GM19099 (cell line): ENCODE measurements around the gene ARMC9.

Source experiments
- POLR2A ChIP-seq: IDR thresholded peaks from 3 replicates; pipeline ENCODE4 v1.6.1; 2011; ENCODE audit warnings: low read depth; ENCODE audit not compliant: insufficient read length; ENCODE audit errors: extremely low read depth

ARMC9 gene

GRCh38 chr2:231276987-231277386, 78.6 kb downstream of the ARMC9 start:
- no peak for TF ChIP-seq POLR2A

GRCh38 chr2:231277962-231278361, 79.5 kb downstream of the ARMC9 start:
- no peak for TF ChIP-seq POLR2A

GRCh38 chr2:231278868-231279267, 80.4 kb downstream of the ARMC9 start:
- no peak for TF ChIP-seq POLR2A

GRCh38 chr2:231280846-231281245, 82.4 kb downstream of the ARMC9 start:
- no peak for TF ChIP-seq POLR2A

GRCh38 chr2:231284296-231284695, 85.9 kb downstream of the ARMC9 start:
- no peak for TF ChIP-seq POLR2A

GRCh38 chr2:231286964-231287363, 88.5 kb downstream of the ARMC9 start:
- no peak for TF ChIP-seq POLR2A

GRCh38 chr2:231287696-231288095, 89.3 kb downstream of the ARMC9 start:
- TF ChIP-seq POLR2A, result no peak

- TF ChIP-seq POLR2A, result no peak
These were observed 90.2 kb downstream of the ARMC9 start for GRCh38 chr2:231288590-231288989.

GRCh38 chr2:231290321-231291015, 92.0 kb downstream of the ARMC9 start:
- TF ChIP-seq POLR2A, result no peak

GRCh38 chr2:231292472-231293134, 94.2 kb downstream of the ARMC9 start:
- TF ChIP-seq POLR2A, result no peak

- TF ChIP-seq POLR2A, result no peak
These were observed 94.7 kb downstream of the ARMC9 start for GRCh38 chr2:231293163-231293562.

GRCh38 chr2:231294116-231294515, 95.7 kb downstream of the ARMC9 start:
- TF ChIP-seq POLR2A, result no peak

- no peak for TF ChIP-seq POLR2A
These were observed 96.3 kb downstream of the ARMC9 start for GRCh38 chr2:231294571-231295362.

GRCh38 chr2:231295363-231295655, 96.9 kb downstream of the ARMC9 start:
- TF ChIP-seq POLR2A, result no peak

- no peak for TF ChIP-seq POLR2A
These were observed 98.1 kb downstream of the ARMC9 start for GRCh38 chr2:231296401-231296974.
